GM18868 (cell line): ENCODE measurements around the gene MID2.
"Not testable (repeated sequence)": the region's sequence is repeated elsewhere in the genome, so short reads cannot be mapped to it uniquely, and the experiment has no call there.

Source experiments
- ATAC-seq: cut with Tn5 transposase; IDR thresholded peaks from one replicate; pipeline ENCODE4 v1.9.1; 2021; ENCODE audit warnings: mild to moderate bottlenecking, moderate library complexity; ENCODE audit not compliant: unreplicated experiment

The MID2 gene, protein sequence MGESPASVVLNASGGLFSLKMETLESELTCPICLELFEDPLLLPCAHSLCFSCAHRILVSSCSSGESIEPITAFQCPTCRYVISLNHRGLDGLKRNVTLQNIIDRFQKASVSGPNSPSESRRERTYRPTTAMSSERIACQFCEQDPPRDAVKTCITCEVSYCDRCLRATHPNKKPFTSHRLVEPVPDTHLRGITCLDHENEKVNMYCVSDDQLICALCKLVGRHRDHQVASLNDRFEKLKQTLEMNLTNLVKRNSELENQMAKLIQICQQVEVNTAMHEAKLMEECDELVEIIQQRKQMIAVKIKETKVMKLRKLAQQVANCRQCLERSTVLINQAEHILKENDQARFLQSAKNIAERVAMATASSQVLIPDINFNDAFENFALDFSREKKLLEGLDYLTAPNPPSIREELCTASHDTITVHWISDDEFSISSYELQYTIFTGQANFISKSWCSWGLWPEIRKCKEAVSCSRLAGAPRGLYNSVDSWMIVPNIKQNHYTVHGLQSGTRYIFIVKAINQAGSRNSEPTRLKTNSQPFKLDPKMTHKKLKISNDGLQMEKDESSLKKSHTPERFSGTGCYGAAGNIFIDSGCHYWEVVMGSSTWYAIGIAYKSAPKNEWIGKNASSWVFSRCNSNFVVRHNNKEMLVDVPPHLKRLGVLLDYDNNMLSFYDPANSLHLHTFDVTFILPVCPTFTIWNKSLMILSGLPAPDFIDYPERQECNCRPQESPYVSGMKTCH

DNA sequence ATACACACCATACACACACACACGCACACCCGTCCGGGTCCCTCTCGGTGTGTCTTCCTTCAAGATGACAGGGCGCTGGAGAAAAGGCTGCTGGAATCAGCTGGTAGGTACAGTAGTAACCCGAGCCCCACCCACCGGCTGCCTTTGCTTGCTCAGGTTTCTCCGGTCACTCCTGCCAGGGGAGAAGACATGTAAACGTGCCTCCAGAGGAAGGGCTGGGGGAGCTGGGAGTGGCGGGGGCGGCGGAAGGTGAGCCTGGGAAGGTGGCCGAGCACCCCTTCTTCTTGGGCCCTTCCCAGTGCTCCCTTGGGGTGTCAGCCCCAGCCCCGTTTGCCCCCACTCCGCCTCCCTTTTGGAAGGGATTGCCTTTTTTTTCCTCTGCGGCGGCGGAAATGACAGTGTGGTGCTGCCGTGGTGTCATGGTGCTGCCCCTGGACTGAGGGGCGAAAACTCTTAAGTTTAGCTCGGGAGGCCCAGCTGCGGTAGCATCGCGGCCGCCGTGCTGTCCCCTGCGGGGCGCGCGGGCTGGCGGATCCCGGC is at the start of gene MID2:
Gene MID2, plus strand, starts transcription at position 169 of the 540 bp plus-strand sequence. CDS start 561 bp downstream, outside the sequence.
- peak; percentile 51 for ATAC-seq

DNA sequence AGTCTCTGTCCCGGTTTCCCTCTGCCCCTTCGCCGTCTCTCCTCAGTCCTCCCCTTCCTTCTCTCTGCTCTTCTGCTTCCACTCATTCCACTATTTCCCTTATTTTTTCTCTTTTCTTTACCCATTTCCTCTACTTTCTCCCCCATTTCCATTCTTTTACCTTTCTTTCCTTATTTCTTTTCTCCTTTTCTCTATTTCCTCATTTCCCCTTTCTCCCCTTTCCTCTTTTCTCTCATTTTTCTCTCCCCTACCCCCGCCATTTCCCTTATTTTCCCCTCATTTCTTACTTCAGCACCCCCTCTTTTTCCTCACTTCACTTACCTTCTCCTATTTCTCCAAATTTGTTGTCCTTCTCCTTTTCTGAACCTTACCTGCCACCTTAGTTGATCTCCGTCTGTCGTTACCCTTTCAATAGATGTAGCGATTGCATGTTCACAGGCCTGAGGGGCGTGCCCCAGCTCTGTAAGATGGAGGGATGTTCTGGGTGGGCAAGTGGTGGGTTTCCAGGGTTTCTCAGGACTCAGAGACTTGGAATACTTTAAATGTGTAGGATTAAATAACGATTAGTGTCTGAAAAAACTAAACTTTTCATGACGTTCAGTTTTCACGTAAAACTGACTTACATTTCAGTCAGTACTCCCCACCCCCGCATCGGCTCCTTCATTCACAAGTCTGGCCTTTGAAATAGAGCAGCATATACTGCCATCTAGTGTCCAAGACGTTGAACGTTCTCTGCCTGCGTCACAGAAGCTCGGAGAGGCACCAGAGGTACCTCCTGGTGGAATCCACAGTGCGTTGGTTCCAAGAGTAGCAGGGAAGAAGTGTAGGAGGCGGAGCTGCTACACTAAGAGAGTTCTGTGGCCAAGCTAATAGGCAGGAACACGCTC is 48.8 kb upstream of the MID2 start:
- ATAC-seq, result peak; percentile 76

DNA sequence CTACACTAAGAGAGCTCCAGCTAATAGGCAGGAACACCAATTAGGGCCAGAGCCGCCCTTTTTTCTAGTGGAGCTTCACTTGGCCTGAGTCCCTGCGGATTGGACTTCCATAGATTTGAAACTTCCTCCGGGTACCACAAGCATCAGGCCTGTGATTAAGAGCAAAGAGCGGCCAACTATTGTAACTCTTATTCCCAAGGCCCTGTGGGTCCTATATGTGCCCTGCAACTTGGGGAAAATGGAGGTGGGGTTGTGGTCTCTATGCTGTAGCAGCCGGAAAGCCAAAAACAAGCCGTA is 48.2 kb upstream of the MID2 start, which contains the start of gene NCBP2L:
Gene NCBP2L, plus strand, starts transcription at position 198 of the 297 bp plus-strand sequence. CDS start 16,488 bp downstream, outside the sequence.
- ATAC-seq, result no peak

DNA sequence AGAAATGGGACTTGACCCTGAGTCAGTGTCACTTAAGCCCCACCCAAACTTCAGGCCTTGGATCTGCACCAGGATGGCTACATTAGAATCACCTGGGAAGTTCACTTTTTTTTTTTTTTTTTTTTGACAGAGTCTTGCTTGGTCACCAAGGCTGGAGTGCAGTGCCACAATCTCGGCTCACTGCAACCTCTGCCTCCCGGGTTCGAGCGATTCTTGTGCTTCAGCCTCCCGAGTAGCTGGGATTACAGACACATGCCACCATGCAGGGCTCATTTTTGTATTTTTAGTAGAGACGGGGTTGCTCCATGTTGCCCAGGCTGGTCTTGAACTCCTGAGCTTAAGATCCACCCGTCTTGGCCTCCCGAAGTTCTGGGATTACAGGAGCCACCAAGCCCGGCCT is 45.1 kb upstream of the MID2 start:
- ATAC-seq, result no peak

DNA sequence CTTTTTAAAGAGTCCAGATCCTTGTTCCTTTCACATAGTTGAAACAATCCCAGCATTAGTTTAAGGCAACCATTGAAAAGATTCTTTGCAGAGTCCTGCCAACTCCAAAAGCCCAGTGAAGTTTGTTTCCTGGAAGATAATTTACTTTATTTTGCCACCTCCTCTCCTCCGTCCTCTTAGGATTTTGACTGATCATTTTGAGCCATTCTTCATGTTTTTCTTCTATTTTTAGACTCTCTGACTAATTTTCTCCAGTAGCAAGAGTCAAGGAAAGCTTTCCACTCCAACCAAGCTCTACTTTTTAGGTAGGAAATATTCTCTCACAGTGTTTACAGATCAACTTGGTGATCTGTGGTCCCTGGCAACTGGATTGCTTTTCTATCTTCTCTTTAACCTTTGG is 37.8 kb upstream of the MID2 start:
- ATAC-seq, result no peak

DNA sequence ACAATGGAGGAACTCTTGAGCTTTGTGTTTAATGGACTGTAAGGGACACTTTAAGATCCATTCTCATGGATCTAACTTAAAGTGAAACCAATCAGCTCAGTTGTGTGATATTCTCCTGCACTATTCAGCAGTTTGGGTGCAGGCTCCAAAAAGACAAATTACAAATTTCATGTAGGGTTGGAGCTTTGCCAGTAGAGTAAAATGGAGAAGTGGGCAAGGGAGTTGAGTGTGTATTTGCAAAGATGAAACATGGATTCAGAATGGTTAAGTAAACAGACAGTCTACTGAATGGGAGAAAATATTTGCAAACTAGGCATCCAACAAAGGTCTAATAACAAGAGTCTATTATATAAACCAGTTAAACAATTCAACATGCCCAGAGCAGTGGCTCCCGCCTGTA is 21.2 kb upstream of the MID2 start:
- no peak for ATAC-seq

DNA sequence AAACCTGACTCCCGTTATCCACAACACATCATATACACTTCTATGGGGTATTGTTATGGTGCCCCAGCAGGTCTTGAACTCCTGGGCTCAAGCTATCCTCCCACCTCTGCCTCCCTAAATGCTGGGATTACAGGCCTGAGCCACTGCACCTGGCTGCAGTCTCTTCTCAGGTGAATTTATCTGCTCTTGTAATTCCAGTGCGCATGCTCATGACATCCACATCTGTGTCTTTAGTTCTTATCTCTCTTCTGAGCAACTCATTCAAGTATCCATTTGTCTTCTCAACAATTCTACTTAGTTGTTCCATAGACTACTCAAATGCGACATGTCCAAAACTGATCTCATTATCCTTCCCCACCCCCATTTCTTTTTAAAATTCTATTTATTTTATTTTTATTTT is 20.5 kb upstream of the MID2 start:
- ATAC-seq, result no peak

DNA sequence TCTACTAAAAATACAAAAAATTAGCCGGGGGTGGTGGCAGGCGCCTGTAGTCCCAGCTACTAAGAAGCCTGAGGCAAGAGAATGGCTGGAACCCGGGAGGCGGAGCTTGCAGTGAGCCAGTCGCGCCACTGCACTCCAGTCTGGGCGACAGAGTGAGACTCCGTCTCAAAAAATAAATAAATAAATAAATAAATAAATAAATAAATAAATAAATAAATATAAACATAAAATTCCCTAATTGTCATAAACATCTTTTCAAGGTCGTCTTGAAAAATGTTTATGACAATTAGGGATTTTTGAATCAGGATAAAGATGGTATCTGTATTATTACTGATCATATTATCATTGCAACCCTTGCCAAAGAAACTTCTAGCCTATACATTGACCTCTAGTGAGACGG is 15.6 kb upstream of the MID2 start:
- not testable (repeated sequence) for ATAC-seq

DNA sequence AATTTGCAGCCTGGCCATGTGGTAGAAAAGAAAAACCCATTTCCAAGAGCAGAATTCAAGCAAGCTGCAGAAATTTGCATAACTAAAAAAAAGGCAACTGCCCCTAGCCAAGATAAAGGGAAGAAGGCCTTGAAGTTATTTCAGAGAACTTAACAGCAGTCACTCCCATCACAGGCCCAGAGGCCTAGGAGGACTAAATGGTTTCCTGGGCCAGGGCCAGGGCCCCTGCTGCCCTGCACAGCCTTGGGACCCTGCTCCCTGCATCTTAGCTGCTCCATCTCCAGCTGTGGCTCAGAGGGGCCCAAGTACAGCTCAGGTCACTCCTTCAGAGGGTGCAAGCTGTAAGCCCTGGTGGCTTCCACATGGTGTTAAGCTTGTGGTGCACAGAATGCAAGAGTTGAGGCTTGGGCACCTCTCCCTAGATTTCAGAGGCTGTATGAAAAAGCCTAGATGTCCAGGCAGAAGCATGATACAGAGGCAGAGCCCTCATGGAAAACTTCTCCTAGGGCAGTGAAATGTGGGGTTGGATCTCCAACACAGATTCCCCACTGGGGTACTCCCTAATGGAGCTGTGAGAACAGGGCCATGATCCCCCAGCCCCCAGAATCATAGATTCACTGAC is 6.7 kb upstream of the MID2 start:
- ATAC-seq, result no peak

DNA sequence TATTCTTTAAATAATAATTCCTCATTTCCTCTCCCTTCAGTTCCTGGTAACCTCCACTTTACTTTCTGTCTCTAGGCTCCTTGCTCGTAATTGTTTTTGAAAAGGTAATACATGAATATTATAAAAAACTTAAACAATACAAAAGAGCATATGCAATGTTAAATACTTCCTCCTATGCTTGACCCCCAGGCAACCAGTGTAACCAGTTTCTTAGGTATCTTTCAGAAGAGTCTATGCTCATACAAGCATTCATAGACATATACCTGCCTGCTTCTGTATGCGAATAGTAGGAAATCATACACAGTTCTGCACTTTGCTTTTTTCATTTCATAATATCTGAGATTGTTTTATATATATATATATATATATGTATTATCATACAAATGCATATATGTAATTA is 2.6 kb upstream of the MID2 start:
- ATAC-seq, result no peak

DNA sequence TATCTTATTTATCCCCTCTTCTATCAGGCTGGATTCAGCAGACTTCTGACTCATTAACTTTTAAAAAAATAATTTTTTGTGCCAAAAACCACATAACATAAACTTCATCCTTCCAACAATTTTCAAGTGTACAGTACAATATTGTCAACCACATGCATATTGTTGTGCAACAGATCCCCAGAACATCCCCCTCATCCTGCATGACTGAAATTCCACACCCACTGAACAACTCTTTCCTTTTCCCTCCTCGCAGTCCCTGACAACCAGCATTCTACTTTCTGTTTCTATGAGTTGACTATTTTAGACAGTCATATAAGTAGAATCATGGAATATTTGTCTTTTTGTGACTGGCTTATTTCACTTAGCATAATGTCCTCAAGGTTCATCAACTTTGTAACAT is 2.2 kb upstream of the MID2 start:
- no peak for ATAC-seq

DNA sequence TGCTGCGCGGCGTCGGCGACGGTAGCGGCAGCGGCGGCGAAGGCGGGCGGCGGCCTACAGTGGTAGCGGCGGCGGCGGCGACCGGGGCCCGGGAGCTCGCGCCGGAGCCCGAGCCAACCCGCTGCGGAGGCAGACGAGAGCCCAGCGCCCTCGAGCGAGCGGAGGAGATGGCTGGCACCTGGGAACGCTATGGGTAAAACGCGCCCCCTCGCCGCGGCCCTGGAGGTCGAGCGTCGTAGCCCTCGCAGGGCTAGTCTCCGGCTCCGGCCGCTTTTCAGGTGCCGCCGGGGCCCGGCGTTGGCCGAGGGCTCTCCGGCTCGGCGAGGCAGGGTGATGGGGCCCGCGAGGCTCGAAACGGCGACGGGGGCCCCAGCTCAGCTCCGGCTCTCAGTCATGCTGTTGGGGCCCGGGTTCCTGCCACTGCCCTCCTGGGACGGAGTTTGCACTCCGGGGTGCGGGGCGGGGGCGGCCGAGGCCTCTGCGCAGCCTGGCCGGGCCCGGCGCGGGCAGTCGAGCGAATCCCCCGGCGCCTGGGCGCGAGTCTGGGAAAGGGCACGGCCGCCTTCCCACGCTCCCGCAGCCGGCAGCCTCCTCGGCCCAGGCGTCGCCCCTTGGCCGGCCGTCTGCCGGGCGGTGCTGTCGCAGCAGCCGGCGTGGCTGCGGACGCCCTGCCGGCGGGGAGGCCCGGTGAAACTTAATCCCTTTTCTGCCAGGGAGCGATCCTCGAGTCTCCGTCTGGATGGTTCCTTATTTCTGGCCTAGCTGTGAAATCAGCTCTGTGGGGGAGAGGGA is 768 bp downstream of the MID2 start:
- peak; percentile 58 for ATAC-seq

DNA sequence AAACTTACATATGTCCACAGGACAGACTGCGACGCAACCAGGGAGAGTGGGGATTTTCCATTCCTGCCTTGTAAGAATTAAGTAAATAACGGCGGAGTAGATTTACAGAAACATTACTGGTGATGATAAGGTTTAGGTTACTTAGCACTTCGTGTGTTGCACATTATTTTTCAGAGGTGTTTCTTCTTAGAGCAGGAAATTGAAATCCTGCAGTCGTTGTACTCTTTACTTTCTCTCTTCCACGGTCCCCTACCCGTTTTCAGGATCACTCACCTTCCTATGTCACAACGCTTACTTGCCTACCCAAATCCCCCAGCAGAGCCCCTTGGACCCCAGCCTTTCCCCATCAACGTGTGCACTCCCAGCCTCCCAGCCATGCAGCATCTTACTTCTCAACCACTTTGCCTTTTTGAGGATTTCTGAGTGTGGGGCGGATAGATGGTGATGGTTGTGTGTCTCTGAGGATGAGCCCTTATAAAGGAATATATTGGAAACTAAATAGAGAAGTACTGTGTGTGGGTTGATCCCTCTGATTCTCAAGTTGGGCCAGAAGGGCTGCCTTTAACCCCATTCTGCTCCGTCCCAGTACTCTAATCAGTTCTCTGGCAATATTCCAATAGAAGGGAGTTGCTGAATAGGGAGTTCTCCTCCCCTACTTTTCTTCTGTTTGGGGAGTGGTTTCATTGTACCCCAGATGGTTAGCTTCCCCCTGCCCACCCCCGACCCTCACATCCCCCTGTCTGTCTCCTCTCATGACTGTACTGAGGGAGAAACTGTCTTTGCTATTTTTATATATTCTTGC is 1.6 kb downstream of the MID2 start:
- ATAC-seq, result no peak

DNA sequence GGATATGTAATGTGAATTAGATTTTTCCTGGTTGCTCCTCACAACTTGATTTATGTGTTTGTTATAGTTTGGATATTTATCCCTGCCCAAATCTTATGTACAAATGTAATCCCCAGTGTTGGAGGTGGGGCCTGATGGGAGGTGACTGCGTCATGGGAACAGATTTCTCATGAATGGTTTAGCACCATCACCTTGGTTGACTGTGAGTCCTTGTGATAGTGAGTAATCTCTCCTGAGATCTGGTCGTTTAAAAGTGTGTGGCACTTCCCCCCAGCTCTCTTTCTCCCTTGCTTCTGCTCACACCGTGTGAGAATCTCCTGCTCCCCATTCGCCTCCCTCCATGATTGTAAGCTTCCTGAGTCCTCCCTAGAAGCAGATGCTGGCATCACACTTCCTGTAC is 2.2 kb downstream of the MID2 start:
- ATAC-seq, result no peak

DNA sequence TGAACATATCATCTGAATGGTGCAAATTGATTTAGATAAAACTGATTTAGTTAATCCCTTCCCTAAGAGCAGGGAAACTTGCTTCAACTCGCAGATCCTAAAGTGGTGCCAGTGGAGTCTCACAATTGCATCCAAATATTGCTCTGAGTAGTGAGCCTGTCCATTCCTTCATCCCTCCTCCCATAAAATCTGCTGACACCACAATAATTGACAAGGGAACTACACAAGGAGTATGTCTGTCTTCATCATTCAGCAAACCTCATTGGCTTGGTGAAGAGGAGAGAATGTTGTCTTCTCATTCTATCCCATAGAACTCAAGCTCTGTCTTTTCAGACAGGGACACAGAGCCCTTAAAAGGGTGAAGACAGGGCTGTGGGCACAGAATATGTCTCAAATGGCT is 4.2 kb downstream of the MID2 start:
- ATAC-seq, result no peak

DNA sequence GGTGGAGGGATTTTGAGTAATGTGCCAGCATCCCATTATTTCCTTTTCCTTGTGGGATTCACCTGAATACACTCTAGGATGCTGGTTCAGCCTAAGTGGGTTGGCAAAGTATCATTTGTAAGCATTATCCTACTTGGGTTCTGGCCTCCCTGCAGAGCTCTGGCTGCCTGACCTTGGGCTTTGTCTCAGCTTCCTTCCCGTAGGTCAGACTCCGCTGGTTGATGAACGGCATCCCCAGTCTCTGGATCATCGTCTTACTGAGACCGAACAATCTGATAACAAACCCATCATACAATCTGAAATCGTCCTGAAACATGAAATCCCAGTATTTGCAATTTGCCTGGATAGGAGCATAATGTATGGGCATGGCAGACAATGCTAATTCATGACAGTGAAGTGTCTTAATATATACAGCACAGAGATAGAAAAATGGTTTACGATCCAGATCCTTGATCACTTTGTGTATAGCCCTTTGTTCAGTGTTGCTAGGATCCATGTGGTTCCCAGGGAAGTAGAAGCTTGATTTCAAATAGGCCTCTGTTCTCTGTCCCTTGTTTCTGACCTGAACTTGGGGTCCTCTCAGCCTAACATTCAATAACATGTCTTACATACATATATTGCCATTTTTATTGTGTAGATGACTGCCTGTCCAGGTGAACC is 5.5 kb downstream of the MID2 start:
- no peak for ATAC-seq

DNA sequence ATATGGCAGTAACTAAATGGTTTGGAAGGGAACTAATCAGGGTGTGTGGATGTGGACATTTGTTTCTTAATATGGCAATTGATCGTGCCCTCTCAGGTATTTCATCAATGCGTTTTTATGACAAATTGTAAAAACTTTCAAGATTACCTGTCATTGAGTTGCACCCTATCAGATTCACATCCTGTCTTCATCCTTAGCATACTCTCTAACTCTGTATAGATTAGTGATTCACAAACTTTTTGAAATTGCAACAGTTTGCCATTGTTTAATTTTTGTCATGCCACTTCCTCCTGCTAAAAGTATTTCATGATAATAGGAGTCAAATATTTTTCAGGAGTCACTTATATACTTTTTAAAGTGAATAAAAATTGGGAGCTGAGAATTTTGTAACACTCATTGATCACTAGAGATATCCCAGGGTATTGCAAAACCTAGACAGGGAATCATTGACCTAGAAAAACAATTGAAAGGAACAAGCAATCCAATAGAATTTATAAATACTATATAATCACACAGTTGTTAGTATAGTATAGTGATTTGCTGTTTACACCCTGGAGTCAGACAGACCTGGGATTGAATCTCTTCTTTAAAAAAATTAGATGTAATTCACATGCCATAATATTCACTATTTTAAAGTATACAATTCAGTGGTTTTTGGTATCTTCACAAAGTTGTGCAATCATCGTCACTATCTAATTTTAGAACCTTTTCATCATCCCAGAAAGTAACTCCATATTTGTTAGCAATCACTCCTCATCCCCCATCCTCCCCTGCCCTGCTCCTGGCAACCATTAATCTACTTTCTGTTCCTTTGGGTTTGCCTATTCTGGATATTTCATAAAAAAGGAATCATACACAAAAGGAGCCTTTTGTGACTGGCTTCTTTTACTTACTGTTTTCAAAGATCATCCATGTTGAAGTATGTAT is 8.9 kb downstream of the MID2 start:
- no peak for ATAC-seq
